ENCODE data around the gene DPP10.

DNA sequence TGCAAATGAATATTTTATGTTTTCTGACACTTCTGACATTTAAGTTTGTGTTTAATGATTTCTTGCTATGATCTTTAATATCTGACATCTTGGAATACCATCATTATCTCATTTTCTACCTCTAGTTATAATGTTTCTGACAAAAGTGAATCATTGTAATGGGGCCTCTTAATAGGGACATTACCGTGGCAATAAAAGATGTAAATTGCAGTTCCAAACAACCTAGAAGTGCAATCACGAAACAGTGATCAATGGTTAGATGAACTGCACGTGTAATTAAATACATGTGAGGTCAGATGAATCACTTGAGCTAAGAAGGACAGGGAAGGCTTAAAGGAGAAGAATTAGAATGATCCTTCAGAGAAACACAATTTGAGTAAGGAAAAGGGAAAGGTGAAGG lies 1078.3 kb downstream of the DPP10 start:
- no peak for TF ChIP-seq CTCF (IDR thresholded peaks at IDR 0.05)
- no peak for TF ChIP-seq EZH2 (IDR thresholded peaks at IDR 0.05)

Data from neural progenitor cell (in vitro differentiated cells).